ENCODE results near the gene MAP4K4. TPM values are rescaled to one million over a fixed set of nuclear protein-coding genes. Genes with fewer than 3 reads are reported as not detected.

Gene MAP4K4
- total and polyA plus RNA-seq, 2 of the 13 experiments (the other 11 are each of a cell fraction or from before 2014, with no cell fraction given), result 105 to 264 TPM

DNA sequence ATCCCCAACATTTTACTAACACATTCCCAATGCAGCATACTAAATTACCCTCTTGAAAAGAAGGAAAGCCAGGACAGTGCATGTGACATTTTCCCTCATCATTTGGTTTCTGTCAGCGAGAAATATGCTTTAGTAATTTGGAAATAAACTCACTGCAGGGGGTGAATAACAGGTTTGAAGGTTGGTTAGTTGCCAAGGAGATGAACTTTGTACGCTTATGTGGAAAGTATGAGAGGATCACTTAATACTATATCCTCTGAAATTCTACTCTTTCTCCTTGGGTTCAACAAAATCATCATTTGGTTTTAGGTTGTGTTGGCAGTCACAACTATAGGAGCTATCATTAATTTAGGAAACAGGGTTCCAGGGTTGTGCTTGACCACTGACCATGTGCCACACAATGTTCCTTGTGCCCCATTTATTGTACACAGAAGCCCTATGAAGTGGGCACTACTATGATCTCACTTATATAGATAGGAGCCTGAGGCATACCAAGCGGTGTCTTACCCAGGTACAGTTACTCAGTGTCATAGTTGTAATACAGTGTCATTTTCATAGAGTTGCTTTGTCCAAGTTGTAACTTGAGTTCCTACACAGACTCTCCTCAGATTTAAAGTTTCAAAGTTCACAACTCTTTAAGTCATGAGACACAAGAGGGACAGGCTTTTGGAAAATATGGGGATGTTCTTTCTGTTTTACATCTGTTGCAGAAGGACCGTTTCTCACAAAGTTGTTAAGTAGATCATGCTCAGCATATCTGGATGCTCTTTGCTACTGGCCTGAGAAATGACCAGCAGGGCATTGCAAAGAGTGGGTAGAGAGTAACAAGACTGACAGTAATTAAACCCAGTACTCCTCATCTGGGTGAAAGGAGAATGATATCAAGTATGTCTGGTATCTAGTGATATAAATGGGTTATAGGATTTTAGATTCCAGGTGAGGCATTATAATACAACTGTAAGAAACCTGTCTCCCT lies 91.8 kb downstream of the MAP4K4 start (continued):
- TF ChIP-seq PAXIP1 (CRISPR knock-in tag; conservative IDR thresholded peaks at IDR 0.05) (peak; percentile 50; the same call in 1 of the 2 replicates), ZSCAN20 (CRISPR knock-in tag; IDR thresholded peaks at IDR 0.05; ENCODE audit: borderline replicate concordance) (no peak), FOXK1 (CRISPR knock-in tag; IDR thresholded peaks at IDR 0.05; ENCODE audit: borderline replicate concordance, low read depth) (0 out of 2 replicates have a peak, but pooled peaks have one; percentile 28), MLX (CRISPR knock-in tag; IDR thresholded peaks at IDR 0.05) (0 out of 2 replicates have a peak, but pooled peaks have one; percentile 18), ARID5B (CRISPR knock-in tag; IDR thresholded peaks at IDR 0.05) (0 out of 2 replicates have a peak, but pooled peaks have one; percentile 28), RFX1 (IDR thresholded peaks at IDR 0.05) (peak; percentile 66), ZNF225 (CRISPR knock-in tag; IDR thresholded peaks at IDR 0.05) (no peak), AKAP8 (CRISPR knock-in tag; IDR thresholded peaks at IDR 0.05) (no peak), CHD4 (IDR thresholded peaks at IDR 0.05; ENCODE audit: borderline replicate concordance, low read length) (peak; percentile 43; the same call in 1 of the 2 replicates), NR2F1 (CRISPR knock-in tag; IDR thresholded peaks at IDR 0.05) (no peak), ZNF687 (CRISPR knock-in tag; IDR thresholded peaks at IDR 0.05) (no peak), SCMH1 (CRISPR knock-in tag; IDR thresholded peaks at IDR 0.05; ENCODE audit: borderline replicate concordance) (no peak)
- TF ChIP-seq, protein P1, sequence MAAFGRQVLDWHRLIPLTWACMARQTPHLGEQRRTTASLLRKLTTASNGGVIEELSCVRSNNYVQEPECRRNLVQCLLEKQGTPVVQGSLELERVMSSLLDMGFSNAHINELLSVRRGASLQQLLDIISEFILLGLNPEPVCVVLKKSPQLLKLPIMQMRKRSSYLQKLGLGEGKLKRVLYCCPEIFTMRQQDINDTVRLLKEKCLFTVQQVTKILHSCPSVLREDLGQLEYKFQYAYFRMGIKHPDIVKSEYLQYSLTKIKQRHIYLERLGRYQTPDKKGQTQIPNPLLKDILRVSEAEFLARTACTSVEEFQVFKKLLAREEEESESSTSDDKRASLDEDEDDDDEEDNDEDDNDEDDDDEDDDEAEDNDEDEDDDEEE (CRISPR knock-in tag; IDR thresholded peaks at IDR 0.05), result no peak
